GM10266 (cell line): ENCODE results near the gene ABCB1.

Experiments used
- DNase-seq: peaks from one replicate; pipeline ENCODE4 v3.0.0; 2012; ENCODE audit errors: extremely low spot score
- TF ChIP-seq, protein P1 (sequence below): IDR thresholded peaks from 2 replicates; pipeline ENCODE4 v1.5.1; 2012; ENCODE audit warnings: mild to moderate bottlenecking, low read depth; ENCODE audit not compliant: control insufficient read depth, insufficient read depth; ENCODE audit errors: missing control alignments

Gene ABCB1

GRCh38 chr7:87625101-87625500 lies 24.4 kb upstream of the ABCB1 start:
- DNase-seq: no peak
- TF ChIP-seq, protein P1, sequence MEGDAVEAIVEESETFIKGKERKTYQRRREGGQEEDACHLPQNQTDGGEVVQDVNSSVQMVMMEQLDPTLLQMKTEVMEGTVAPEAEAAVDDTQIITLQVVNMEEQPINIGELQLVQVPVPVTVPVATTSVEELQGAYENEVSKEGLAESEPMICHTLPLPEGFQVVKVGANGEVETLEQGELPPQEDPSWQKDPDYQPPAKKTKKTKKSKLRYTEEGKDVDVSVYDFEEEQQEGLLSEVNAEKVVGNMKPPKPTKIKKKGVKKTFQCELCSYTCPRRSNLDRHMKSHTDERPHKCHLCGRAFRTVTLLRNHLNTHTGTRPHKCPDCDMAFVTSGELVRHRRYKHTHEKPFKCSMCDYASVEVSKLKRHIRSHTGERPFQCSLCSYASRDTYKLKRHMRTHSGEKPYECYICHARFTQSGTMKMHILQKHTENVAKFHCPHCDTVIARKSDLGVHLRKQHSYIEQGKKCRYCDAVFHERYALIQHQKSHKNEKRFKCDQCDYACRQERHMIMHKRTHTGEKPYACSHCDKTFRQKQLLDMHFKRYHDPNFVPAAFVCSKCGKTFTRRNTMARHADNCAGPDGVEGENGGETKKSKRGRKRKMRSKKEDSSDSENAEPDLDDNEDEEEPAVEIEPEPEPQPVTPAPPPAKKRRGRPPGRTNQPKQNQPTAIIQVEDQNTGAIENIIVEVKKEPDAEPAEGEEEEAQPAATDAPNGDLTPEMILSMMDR: no peak

DNA sequence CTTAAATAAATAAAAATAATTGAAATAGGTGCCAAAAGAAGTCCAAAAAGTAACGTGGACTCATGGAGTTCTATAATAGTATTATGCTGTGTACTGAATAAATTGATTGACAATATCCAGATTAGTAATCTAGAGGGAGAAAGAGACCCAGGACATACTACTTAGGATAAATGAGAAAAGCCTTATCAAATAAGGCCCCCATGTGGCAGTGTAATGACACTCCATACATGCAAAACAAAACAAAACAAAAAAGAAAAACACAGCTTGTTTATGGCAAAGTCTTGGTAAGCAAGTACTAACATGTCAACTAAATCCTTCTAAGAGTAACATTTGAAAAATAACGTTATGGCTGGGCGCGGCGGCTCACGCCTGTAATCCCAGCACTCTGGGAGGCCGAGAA lies 23.9 kb upstream of the ABCB1 start:
- DNase-seq: no peak
- TF ChIP-seq, protein P1: no peak

DNA sequence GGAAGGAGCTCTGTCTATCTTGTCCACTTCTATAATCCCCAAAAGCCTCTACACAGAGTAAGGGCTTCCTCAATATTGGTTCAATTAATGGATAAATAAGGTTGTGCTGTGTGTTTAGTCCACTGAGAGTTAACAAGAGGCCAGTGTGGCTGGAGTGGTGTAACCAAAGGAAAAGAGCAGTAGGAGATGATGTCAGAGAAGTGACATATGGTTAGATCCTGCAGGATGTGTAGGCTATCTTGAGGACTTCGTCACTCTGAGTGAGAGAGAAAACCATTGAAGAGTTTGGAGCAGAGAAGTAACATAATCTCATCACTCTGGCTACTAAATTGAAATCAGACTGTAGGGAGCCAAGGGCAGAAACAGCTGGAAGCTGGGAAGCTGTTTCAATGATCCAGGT lies 14.5 kb upstream of the ABCB1 start:
- no peak for DNase-seq
- TF ChIP-seq, protein P1: no peak

- TF ChIP-seq, protein P1: no peak
- DNase-seq: no peak
Measured at GRCh38 chr7:87609916-87610315, 9.2 kb upstream of the ABCB1 start.

DNA sequence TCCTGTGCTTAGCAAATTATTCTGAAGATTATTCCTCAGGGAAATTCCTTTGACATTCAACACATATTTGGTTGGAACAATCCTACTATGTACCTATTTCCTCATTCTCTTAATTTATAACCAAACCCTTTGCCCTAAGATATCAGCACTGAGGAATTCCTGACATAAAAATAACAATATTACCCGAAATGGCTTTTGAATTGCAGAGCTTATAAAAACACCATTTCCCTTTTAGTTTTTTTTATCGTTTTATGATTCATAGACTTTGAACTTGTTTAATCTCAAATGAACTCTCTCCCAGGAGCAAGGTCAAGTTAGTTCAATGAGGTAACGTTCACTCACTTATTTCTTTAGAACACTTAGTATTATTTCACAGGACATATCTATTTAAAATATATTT lies 7.7 kb upstream of the ABCB1 start:
- TF ChIP-seq, protein P1: no peak
- no peak for DNase-seq

- TF ChIP-seq, protein P1: no peak
- DNase-seq: no peak
Measured at GRCh38 chr7:87604264-87604663, 3.6 kb upstream of the ABCB1 start.

- TF ChIP-seq, protein P1: no peak
- DNase-seq: peak; percentile 71
Measured at GRCh38 chr7:87599336-87599735, 1.3 kb downstream of the ABCB1 start.
